Keratinocyte (primary cell): ENCODE measurements around the gene HMGN4.

Experiments
- CTCF ChIP-seq, 3 experiments: IDR thresholded peaks in 1 of 3; conservative IDR thresholded peaks in 1 of 3; optimal IDR thresholded peaks in 1 of 3; 2 replicates in 2 of 3; 3 replicates in 1 of 3; pipeline versions ENCODE3 to v1.5.1; 2011; ENCODE audit warnings: low read length in 3 of 3, mild to moderate bottlenecking in 3 of 3, moderate library complexity in 2 of 3, control low read depth in 1 of 3, inconsistent platforms in 1 of 3; ENCODE audit not compliant: insufficient read depth in 2 of 3; ENCODE audit errors: extremely low read depth in 1 of 3
- EZH2 ChIP-seq: IDR thresholded peaks from one replicate; pipeline ENCODE4 v1.6.1; 2012; ENCODE audit warnings: inconsistent platforms, mild to moderate bottlenecking, low read length, moderate library complexity

DNA sequence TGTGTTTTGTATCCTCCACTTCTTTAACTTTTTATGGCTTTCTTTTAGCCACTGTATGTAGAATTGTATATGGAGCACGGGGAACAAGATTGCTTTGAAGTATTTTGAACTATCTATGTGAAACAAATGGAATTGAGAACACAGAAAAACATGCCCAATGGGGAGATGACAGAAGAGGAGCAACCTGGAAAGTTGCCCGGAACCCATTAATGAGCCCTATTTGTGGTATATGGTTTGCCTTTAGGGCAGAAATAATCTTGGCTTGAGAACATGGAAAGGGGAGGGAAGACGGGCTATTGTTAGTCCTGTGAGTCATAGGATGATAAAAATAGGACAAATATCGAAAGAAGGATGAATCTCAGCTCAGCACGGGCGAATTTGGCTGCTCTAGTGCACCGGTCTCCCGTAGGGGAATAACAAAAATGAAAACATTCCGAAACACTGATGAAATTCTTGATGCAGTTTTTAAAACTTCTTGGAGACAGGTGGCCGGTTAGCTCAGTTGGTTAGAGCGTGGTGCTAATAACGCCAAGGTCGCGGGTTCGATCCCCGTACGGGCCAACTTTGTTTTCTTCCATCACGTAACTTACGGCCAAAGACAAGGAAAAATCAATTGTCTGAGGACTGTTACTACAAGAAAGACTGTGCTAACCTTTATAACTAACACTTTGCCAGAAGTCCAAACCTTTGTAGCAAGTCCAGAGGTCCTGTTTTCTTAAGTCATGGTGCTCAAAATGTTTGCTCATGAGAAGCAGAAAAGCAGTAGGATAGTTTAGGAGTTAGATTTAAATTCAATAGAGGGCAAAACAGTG, 15.7 kb downstream of the HMGN4 start:
- no peak for TF ChIP-seq CTCF (optimal IDR thresholded peaks at IDR 0.05 in 1 of 3, IDR thresholded peaks at IDR 0.05 in 1 of 3, conservative IDR thresholded peaks at IDR 0.05 in 1 of 3; ENCODE audit: extremely low read depth in 1 of 3, insufficient read depth in 2 of 3, low read length in 3 of 3)
- TF ChIP-seq EZH2: no peak
